CD4-positive, CD25-positive, alpha-beta regulatory T cell (primary cell): ENCODE data around the gene DACH2. TPM values are rescaled to one million over a fixed set of nuclear protein-coding genes. Genes with fewer than 3 reads are reported as not detected.

ENCODE experiments used
- ATAC-seq, 2 donors: fragments of 150-1000 bp; cut with Tn5 transposase; one replicate each; pipeline ENCODE4 v1.10.0; 2021; ENCODE audit warnings: low read depth in 2 of 2, moderate number of reproducible peaks in 2 of 2, moderate library complexity in 1 of 2
- DNase-seq, 3 donors: peaks; one replicate each; pipeline versions ENCODE4 v3.0.0 to v3.0.0-alpha.2; 2012 to 2022; ENCODE audit warnings: mixed read lengths in 1 of 3
- H3K27ac ChIP-seq: one replicate; pipeline ENCODE4 v1.7.0; 2013; ENCODE audit warnings: mild to moderate bottlenecking, low read length; ENCODE audit not compliant: insufficient read depth, poor library complexity, severe bottlenecking
- H3K27me3 ChIP-seq: one replicate; pipeline ENCODE4 v1.7.0; 2013; ENCODE audit warnings: low read length; ENCODE audit not compliant: control insufficient read depth, insufficient read depth
- H3K36me3 ChIP-seq: one replicate; pipeline ENCODE4 v1.7.0; 2013; ENCODE audit warnings: mild to moderate bottlenecking, low read length, moderate library complexity; ENCODE audit not compliant: control insufficient read depth, insufficient read depth
- H3K4me1 ChIP-seq: 2 replicates; pipeline ENCODE4 v1.7.0; 2013; ENCODE audit warnings: mild to moderate bottlenecking, low read length; ENCODE audit not compliant: insufficient read depth, control insufficient read depth, poor library complexity, severe bottlenecking
- H3K4me3 ChIP-seq: one replicate; pipeline ENCODE4 v1.7.0; 2013; ENCODE audit warnings: low read depth, mild to moderate bottlenecking, low read length, moderate library complexity
- H3K9me3 ChIP-seq, 2 experiments: 1 replicate in 1 of 2; 2 replicates in 1 of 2; pipeline ENCODE4 v1.7.0; 2013; ENCODE audit warnings: low read length in 2 of 2, mild to moderate bottlenecking in 1 of 2, moderate library complexity in 1 of 2; ENCODE audit not compliant: control insufficient read depth in 2 of 2
- H3K27ac Mint-ChIP-seq, 3 donors: one replicate each; pipeline ENCODE4 v1.8.0; 2020 to 2022; ENCODE audit warnings: mild to moderate bottlenecking in 3 of 3, mixed read lengths in 3 of 3, moderate library complexity in 2 of 3
- H3K27me3 Mint-ChIP-seq: one replicate; pipeline ENCODE4 v1.8.0; 2022; ENCODE audit warnings: mild to moderate bottlenecking, mixed read lengths
- H3K36me3 Mint-ChIP-seq: one replicate; pipeline ENCODE4 v1.8.0; 2020; ENCODE audit warnings: mixed read lengths
- H3K4me1 Mint-ChIP-seq, 4 donors: one replicate each; pipeline ENCODE4 v1.8.0; 2020 to 2022; ENCODE audit warnings: mixed read lengths in 4 of 4, mild to moderate bottlenecking in 1 of 4
- H3K4me3 Mint-ChIP-seq, 4 donors: one replicate each; pipeline ENCODE4 v1.8.0; 2020 to 2022; ENCODE audit warnings: mild to moderate bottlenecking in 4 of 4, mixed read lengths in 4 of 4, moderate library complexity in 3 of 4
- H3K9me3 Mint-ChIP-seq, 7 donors: one replicate each; pipeline ENCODE4 v1.8.0; 2020 to 2022; ENCODE audit warnings: mixed read lengths in 7 of 7, mild to moderate bottlenecking in 3 of 7, moderate library complexity in 2 of 7
- polyA plus RNA-seq, 4 donors: library from polyadenylated mRNA; unstranded; fragments of 300-500 nt; fragmentation: Illumina TruSeq; gene quantifications; one replicate each; pipeline ENCODE4 v1.2.3, GENCODE V29; 2021
- total RNA-seq: library from RNA; stranded (reverse); gene quantifications from one replicate; pipeline ENCODE4 v1.2.3, GENCODE V29; 2022

DACH2 gene
- not detected for total RNA-seq
- not detected for polyA plus RNA-seq

DNA sequence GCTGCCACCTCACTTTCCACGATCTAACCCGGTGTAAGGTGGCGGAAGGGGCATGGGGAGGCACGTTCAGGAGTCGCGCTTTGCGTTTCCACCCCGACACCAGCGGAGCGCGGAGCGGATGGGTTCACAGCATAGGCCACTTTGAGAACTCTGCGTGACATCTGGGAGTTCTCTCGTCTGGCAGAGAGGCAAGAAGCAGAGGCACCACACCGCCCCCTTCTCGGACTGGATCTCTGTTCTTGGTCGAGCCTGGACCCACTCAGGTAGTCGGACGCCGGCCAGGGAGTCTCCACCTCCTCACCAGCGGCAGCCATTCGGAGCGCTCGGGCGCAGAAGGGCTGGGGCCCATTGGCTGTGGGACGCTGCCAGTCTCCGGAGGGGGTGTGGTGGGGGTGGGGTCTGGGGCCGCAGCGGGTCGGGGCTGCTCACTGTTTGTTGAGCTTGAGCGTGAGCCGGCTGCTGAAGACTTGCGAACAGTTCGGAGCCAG lies at the start of gene DACH2:
DACH2 (plus strand) TSS at position 428 of the 488 bp plus-strand sequence.
- Mint-ChIP-seq H3K4me3 (peak within 1 kb of the TSS in 3 of 4 donors; percentile 22 to 73 (median 70)), H3K27me3 (peaks cover 11% of the 10 kb centered on the region), H3K9me3 (peaks cover 0 to 4% (median 0%) of the 10 kb centered on the region in 7 donors), H3K36me3 (no peaks in the 10 kb centered on the region), H3K27ac (no peak within 1 kb of the TSS), H3K4me1 (peaks cover 0 to 7% (median 5%) of the 10 kb centered on the region in 4 donors)
- H3K9me3 ChIP-seq, result no peaks in the 10 kb centered on the region
- H3K4me3 ChIP-seq, result no peak within 1 kb of the TSS
- DNase-seq (peak; percentile 1 to 42 (median 29)), ATAC-seq (no peak)
- H3K36me3 ChIP-seq, result no peaks in the 10 kb centered on the region
- H3K27me3 ChIP-seq, result peaks cover 8% of the 10 kb centered on the region
- no peaks in the 10 kb centered on the region for H3K4me1 ChIP-seq
- no peak within 1 kb of the TSS for H3K27ac ChIP-seq

- Histone ChIP-seq H3K36me3 (no peaks in the 10 kb centered on the region), H3K4me1 (no peaks in the 10 kb centered on the region), H3K4me3 (no peak overlapping the region), H3K9me3 (no peaks in the 10 kb centered on the region), H3K27me3 (no peaks in the 10 kb centered on the region), H3K27ac (no peak overlapping the region)
- no peak for ATAC-seq
- no peaks in the 10 kb centered on the region for H3K27me3 Mint-ChIP-seq
- H3K36me3 Mint-ChIP-seq, result no peaks in the 10 kb centered on the region
- H3K9me3 Mint-ChIP-seq, result no peaks in the 10 kb centered on the region
- DNase-seq, result no peak
- H3K27ac Mint-ChIP-seq, result no peak overlapping the region
- H3K4me3 Mint-ChIP-seq, result no peak overlapping the region
- no peaks in the 10 kb centered on the region for H3K4me1 Mint-ChIP-seq
These were observed 45.9 kb upstream of the DACH2 start for GRCh38 chrX:86102341-86102740.

- H3K27me3 ChIP-seq, result no peaks in the 10 kb centered on the region
- H3K27ac ChIP-seq, result no peak overlapping the region
- no peaks in the 10 kb centered on the region for H3K36me3 Mint-ChIP-seq
- H3K27me3 Mint-ChIP-seq, result no peaks in the 10 kb centered on the region
- no peaks in the 10 kb centered on the region for H3K9me3 ChIP-seq
- no peak for DNase-seq
- H3K4me1 Mint-ChIP-seq, result no peaks in the 10 kb centered on the region
- no peak overlapping the region for H3K27ac Mint-ChIP-seq
- H3K4me1 ChIP-seq, result no peaks in the 10 kb centered on the region
- no peak overlapping the region for H3K4me3 Mint-ChIP-seq
- no peaks in the 10 kb centered on the region for H3K36me3 ChIP-seq
- no peak overlapping the region for H3K4me3 ChIP-seq
- ATAC-seq, result no peak
- no peaks in the 10 kb centered on the region for H3K9me3 Mint-ChIP-seq
These were observed 45.2 kb upstream of the DACH2 start for GRCh38 chrX:86103061-86103460.

- ATAC-seq (no peak), DNase-seq (no peak)
- Histone ChIP-seq H3K27me3 (no peaks in the 10 kb centered on the region), H3K27ac (no peak overlapping the region), H3K9me3 (no peaks in the 10 kb centered on the region), H3K4me3 (no peak overlapping the region), H3K36me3 (no peaks in the 10 kb centered on the region), H3K4me1 (no peaks in the 10 kb centered on the region)
- Mint-ChIP-seq H3K36me3 (no peaks in the 10 kb centered on the region), H3K27me3 (peaks cover 2% of the 10 kb centered on the region), H3K27ac (no peak overlapping the region), H3K4me1 (no peaks in the 10 kb centered on the region), H3K4me3 (no peak overlapping the region), H3K9me3 (no peaks in the 10 kb centered on the region)
These were observed 43.7 kb upstream of the DACH2 start for GRCh38 chrX:86104526-86104925.

DNA sequence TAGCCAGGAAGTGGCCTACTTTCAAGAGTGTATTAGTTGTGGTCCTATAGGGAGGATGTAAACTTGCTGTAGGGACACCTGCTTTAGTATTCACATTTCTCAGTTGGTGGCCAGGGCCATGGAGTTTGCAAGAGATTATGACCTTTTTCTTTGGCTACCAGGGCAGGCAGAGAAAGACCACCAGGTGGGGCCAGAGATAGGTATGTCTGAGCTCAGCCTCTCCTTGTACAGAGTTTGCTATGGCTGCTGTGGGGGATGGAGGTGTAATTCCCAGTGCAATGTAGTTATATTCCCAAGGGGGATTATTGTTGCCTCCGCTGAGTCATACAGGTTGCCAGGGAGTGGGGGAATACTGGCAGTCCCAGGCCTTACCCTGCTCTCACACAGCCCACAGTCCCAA lies 26.3 kb upstream of the DACH2 start:
- Histone ChIP-seq H3K27me3 (no peaks in the 10 kb centered on the region), H3K9me3 (peaks cover 0 to 4% of the 10 kb centered on the region in 2 experiments), H3K4me1 (no peaks in the 10 kb centered on the region), H3K4me3 (no peak overlapping the region), H3K36me3 (no peaks in the 10 kb centered on the region), H3K27ac (no peak overlapping the region)
- Mint-ChIP-seq H3K36me3 (no peaks in the 10 kb centered on the region), H3K27me3 (no peaks in the 10 kb centered on the region), H3K27ac (no peak overlapping the region), H3K9me3 (peaks cover 0 to 11% (median 7%) of the 10 kb centered on the region in 7 donors), H3K4me3 (no peak overlapping the region), H3K4me1 (no peaks in the 10 kb centered on the region)
- no peak for DNase-seq
- no peak for ATAC-seq

- H3K27ac Mint-ChIP-seq, result no peak overlapping the region
- H3K4me1 Mint-ChIP-seq, result no peaks in the 10 kb centered on the region
- peak in 1 of 3 donors; percentile 16 for DNase-seq
- no peak overlapping the region for H3K4me3 Mint-ChIP-seq
- H3K36me3 ChIP-seq, result no peaks in the 10 kb centered on the region
- peaks cover 4% of the 10 kb centered on the region for H3K27me3 Mint-ChIP-seq
- no peak overlapping the region for H3K4me3 ChIP-seq
- no peak overlapping the region for H3K27ac ChIP-seq
- H3K36me3 Mint-ChIP-seq, result no peaks in the 10 kb centered on the region
- no peaks in the 10 kb centered on the region for H3K4me1 ChIP-seq
- H3K9me3 Mint-ChIP-seq, result peaks cover 0 to 1% (median 0%) of the 10 kb centered on the region in 7 donors
- no peaks in the 10 kb centered on the region for H3K27me3 ChIP-seq
- ATAC-seq, result no peak
- no peaks in the 10 kb centered on the region for H3K9me3 ChIP-seq
These were observed 14.5 kb upstream of the DACH2 start for GRCh38 chrX:86133761-86134160.

DNA sequence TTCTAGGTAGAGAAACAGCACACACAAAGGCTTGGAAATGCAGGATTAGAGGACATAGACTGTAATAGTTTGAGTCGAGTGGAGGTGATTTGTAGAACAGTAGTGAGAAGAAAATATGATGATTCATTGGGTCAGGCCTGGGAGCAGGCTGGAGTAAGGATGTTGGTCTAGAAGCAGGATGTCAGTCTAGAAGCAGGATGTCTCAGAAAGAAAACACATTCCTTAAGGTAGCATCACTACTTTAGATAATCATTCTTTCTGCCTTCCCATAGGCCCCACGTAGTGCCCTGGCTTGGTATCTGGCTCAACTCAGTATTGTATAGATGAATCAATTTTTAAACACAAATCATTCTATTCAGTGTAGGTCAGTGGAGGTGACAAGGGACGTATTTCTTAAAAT lies 11.2 kb upstream of the DACH2 start:
- ATAC-seq, result no peak
- Histone ChIP-seq H3K27ac (no peak overlapping the region), H3K27me3 (no peaks in the 10 kb centered on the region), H3K36me3 (no peaks in the 10 kb centered on the region), H3K4me1 (no peaks in the 10 kb centered on the region), H3K9me3 (no peaks in the 10 kb centered on the region), H3K4me3 (no peak overlapping the region)
- DNase-seq, result no peak
- no peak overlapping the region for H3K4me3 Mint-ChIP-seq
- H3K27me3 Mint-ChIP-seq, result peaks cover 4% of the 10 kb centered on the region
- no peak overlapping the region for H3K27ac Mint-ChIP-seq
- H3K4me1 Mint-ChIP-seq, result no peaks in the 10 kb centered on the region
- H3K36me3 Mint-ChIP-seq, result no peaks in the 10 kb centered on the region
- peaks cover 0 to 3% (median 0%) of the 10 kb centered on the region in 7 donors for H3K9me3 Mint-ChIP-seq

DNA sequence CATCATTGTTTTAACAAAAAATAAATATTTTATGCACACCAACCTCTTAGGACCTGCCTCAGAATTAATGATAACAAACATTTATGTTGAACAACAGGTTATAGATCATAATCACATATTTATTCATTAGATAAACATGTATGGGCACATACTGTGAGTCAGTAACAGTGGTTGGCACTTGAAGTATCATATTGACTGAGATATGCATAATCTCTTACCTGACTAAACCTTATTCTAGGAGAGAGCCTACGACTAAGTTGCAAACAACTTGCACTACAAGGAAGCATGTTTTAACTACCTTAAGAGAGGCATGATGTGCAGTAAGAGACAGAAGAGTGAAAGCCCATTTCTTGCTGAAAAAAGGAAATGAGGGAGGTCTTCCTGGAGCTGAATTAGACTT lies 6.5 kb upstream of the DACH2 start:
- Mint-ChIP-seq H3K36me3 (no peaks in the 10 kb centered on the region), H3K27me3 (peaks cover 4% of the 10 kb centered on the region), H3K4me3 (no peak overlapping the region), H3K27ac (no peak overlapping the region), H3K4me1 (no peaks in the 10 kb centered on the region), H3K9me3 (peaks cover 0 to 4% (median 0%) of the 10 kb centered on the region in 7 donors)
- Histone ChIP-seq H3K36me3 (no peaks in the 10 kb centered on the region), H3K27me3 (no peaks in the 10 kb centered on the region), H3K4me1 (no peaks in the 10 kb centered on the region), H3K9me3 (no peaks in the 10 kb centered on the region), H3K27ac (no peak overlapping the region), H3K4me3 (no peak overlapping the region)
- no peak for DNase-seq
- ATAC-seq, result no peak
